ENCODE results near the gene SCN4A. TPM values are rescaled to one million over a fixed set of nuclear protein-coding genes. Genes with fewer than 3 reads are reported as not detected.

Gene SCN4A
- total RNA-seq, 1 experiment from 2014 or later, result 0.03 TPM

- Histone ChIP-seq H3K9me3 (ENCODE audit: control insufficient read depth, insufficient read depth, low read depth, low read length) (no peaks in the 10 kb centered on the region), H3K36me3 (ENCODE audit: control insufficient read depth, insufficient read depth, low read length) (no peaks in the 10 kb centered on the region), H3K4me1 (ENCODE audit: control insufficient read depth, insufficient read depth, low read length) (no peaks in the 10 kb centered on the region), H3K4me3 (ENCODE audit: low read depth in 2 of 2, low read length in 2 of 2) (no peak overlapping the region), H3K27ac (ENCODE audit: low read length) (no peak overlapping the region), H3K27me3 (ENCODE audit: control insufficient read depth, insufficient read depth, low read length) (no peaks in the 10 kb centered on the region; the same call in 1 of the 2 replicates)
- intact Hi-C loops (cut with micrococcal nuclease; ENCODE audit: unreplicated experiment) (no loop called here), in situ Hi-C loops (cut with HindIII; ENCODE audit: low pct_unique_long_range_greater_than_20kb, low sequenced_read_pairs) (no loop called here)
- DNase-seq (ENCODE audit: low read depth, low spot score), result no peak
- ATAC-seq, result no peak
- BruUV-seq (replicated peaks), result no TSS peak
- CTCF ChIA-PET, result interaction anchor here (0.6 kb wide), 1 partner anchor 128 kb away, joined by 3 read pairs; no protein-coding TSS in a partner anchor
- TF ChIP-seq CTCF (IDR thresholded peaks at IDR 0.05) (peak; percentile 2; the same call in 1 of the 2 replicates), REST (IDR thresholded peaks at IDR 0.05; ENCODE audit: insufficient read depth in 1 of 2, low read depth in 2 of 2, low read length in 1 of 2) (no peak)
- POLR2A ChIA-PET, result no interaction called here
Observed at GRCh38 chr17:64017381-64017980, 44.8 kb upstream of the SCN4A start.

GRCh38 chr17:64016974-64017373, 44.3 kb upstream of the SCN4A start:
- ATAC-seq, result no peak
- no peak for DNase-seq (ENCODE audit: low read depth, low spot score)
- no peak for TF ChIP-seq SIN3A (IDR thresholded peaks at IDR 0.05; ENCODE audit: borderline replicate concordance, insufficient read depth, low read depth, low read length)
- no peak for TF ChIP-seq CTCF (IDR thresholded peaks at IDR 0.05)
- TF ChIP-seq POLR2AphosphoS5 (IDR thresholded peaks at IDR 0.05; ENCODE audit: low read depth, low read length), result no peak
- TF ChIP-seq TCF7L2 (IDR thresholded peaks at IDR 0.05; ENCODE audit: low read depth, low read length), result no peak
- no peak for TF ChIP-seq REST (IDR thresholded peaks at IDR 0.05; ENCODE audit: insufficient read depth in 1 of 2, low read depth in 2 of 2, low read length in 1 of 2)
- no peak overlapping the region for H3K27ac ChIP-seq (ENCODE audit: low read length)
- H3K4me3 ChIP-seq (ENCODE audit: low read depth in 2 of 2, low read length in 2 of 2), result no peak overlapping the region
- intact Hi-C loops (cut with micrococcal nuclease; ENCODE audit: unreplicated experiment) (no loop called here), in situ Hi-C loops (cut with HindIII; ENCODE audit: low pct_unique_long_range_greater_than_20kb, low sequenced_read_pairs) (no loop called here)
- no peaks in the 10 kb centered on the region for H3K9me3 ChIP-seq (ENCODE audit: control insufficient read depth, insufficient read depth, low read depth, low read length)
- no TSS peak for BruUV-seq (replicated peaks)
- ChIA-PET CTCF (no interaction called here), POLR2A (no interaction called here)
- no peaks in the 10 kb centered on the region for H3K4me1 ChIP-seq (ENCODE audit: control insufficient read depth, insufficient read depth, low read length)
- no peaks in the 10 kb centered on the region for H3K36me3 ChIP-seq (ENCODE audit: control insufficient read depth, insufficient read depth, low read length)
- no peaks in the 10 kb centered on the region; the same call in 1 of the 2 replicates for H3K27me3 ChIP-seq (ENCODE audit: control insufficient read depth, insufficient read depth, low read length)
